H9 (cell line): ENCODE measurements around the gene HSH2D. TPM values are rescaled to one million over a fixed set of nuclear protein-coding genes. Genes with fewer than 3 reads are reported as not detected.

Experiments
- DNase-seq: peaks from one replicate; pipeline ENCODE4 v3.0.0-alpha.2; 2017
- H2AFZ ChIP-seq: one replicate; pipeline ENCODE4 v1.6.1; 2013; ENCODE audit warnings: mild to moderate bottlenecking, low read length, control low read depth, moderate library complexity
- H2AK5ac ChIP-seq: 2 replicates; pipeline ENCODE4 v1.6.1; 2013; ENCODE audit warnings: low read length, control low read depth, mixed read lengths; ENCODE audit not compliant: insufficient read length
- H2BK120ac ChIP-seq: one replicate; pipeline ENCODE4 v1.6.1; 2013; ENCODE audit warnings: low read depth, mild to moderate bottlenecking, low read length, control low read depth, inconsistent platforms; ENCODE audit not compliant: poor library complexity, severe bottlenecking
- H2BK12ac ChIP-seq: 2 replicates; pipeline ENCODE4 v1.6.1; 2013; ENCODE audit warnings: low read length, control low read depth, mixed read lengths, low read depth; ENCODE audit not compliant: insufficient read length
- H2BK15ac ChIP-seq: 2 replicates; pipeline ENCODE4 v1.6.1; 2013; ENCODE audit warnings: low read depth, low read length, control low read depth
- H2BK20ac ChIP-seq: one replicate; pipeline ENCODE4 v1.6.1; 2013; ENCODE audit warnings: low read depth, mild to moderate bottlenecking, low read length, control low read depth, inconsistent platforms; ENCODE audit not compliant: poor library complexity, severe bottlenecking
- H2BK5ac ChIP-seq: 2 replicates; pipeline ENCODE4 v1.6.1; 2013; ENCODE audit warnings: low read length, control low read depth, mixed read lengths; ENCODE audit not compliant: insufficient read length
- H3K14ac ChIP-seq: 2 replicates; pipeline ENCODE4 v1.6.1; 2013; ENCODE audit warnings: low read length, control low read depth; ENCODE audit not compliant: insufficient read depth
- H3K18ac ChIP-seq: 2 replicates; pipeline ENCODE4 v1.6.1; 2013; ENCODE audit warnings: low read depth, mild to moderate bottlenecking, mixed read lengths, low read length, control low read depth; ENCODE audit not compliant: insufficient read length
- H3K23ac ChIP-seq: 2 replicates; pipeline ENCODE4 v1.6.1; 2013; ENCODE audit warnings: low read length, control low read depth, mixed read lengths, low read depth; ENCODE audit not compliant: insufficient read length
- H3K23me2 ChIP-seq: 2 replicates; pipeline ENCODE4 v1.6.1; 2013; ENCODE audit warnings: low read depth, mild to moderate bottlenecking, mixed read lengths, low read length, control low read depth; ENCODE audit not compliant: insufficient read length, poor library complexity, severe bottlenecking
- H3K27ac ChIP-seq: 2 replicates; pipeline ENCODE4 v1.5.1; 2013; ENCODE audit warnings: low read length, control low read depth, mixed read lengths, low read depth; ENCODE audit not compliant: insufficient read length
- H3K27me3 ChIP-seq: 2 replicates; pipeline ENCODE4 v1.6.1; 2013; ENCODE audit warnings: low read length, control low read depth, inconsistent platforms; ENCODE audit not compliant: insufficient read depth
- H3K4ac ChIP-seq: 2 replicates; pipeline ENCODE4 v1.6.1; 2013; ENCODE audit warnings: low read depth, mild to moderate bottlenecking, control low read depth, inconsistent platforms, low read length, moderate library complexity
- H3K4me1 ChIP-seq: 2 replicates; pipeline ENCODE4 v1.6.1; 2013; ENCODE audit warnings: low read length, control low read depth, inconsistent platforms; ENCODE audit not compliant: insufficient read depth
- H3K4me2 ChIP-seq: 2 replicates; pipeline ENCODE4 v1.6.1; 2013; ENCODE audit warnings: low read length, control low read depth, mixed read lengths; ENCODE audit not compliant: insufficient read length, insufficient read depth
- H3K56ac ChIP-seq: 2 replicates; pipeline ENCODE4 v1.6.1; 2013; ENCODE audit warnings: low read depth, mild to moderate bottlenecking, mixed read lengths, low read length, control low read depth; ENCODE audit not compliant: insufficient read length
- H3K79me1 ChIP-seq: 2 replicates; pipeline ENCODE4 v1.6.1; 2013; ENCODE audit warnings: low read depth, mild to moderate bottlenecking, moderate library complexity, low read length, control low read depth, inconsistent platforms; ENCODE audit not compliant: insufficient read depth, poor library complexity, severe bottlenecking
- H3K79me2 ChIP-seq: 2 replicates; pipeline ENCODE4 v1.6.1; 2013; ENCODE audit warnings: low read length, control low read depth, inconsistent platforms; ENCODE audit not compliant: insufficient read depth
- H3K9ac ChIP-seq: 2 replicates; pipeline ENCODE4 v1.6.1; 2013; ENCODE audit warnings: low read length, control low read depth, mixed read lengths; ENCODE audit not compliant: insufficient read length; ENCODE audit errors: extremely low read depth
- H3K9me3 ChIP-seq: one replicate; pipeline ENCODE4 v1.6.1; 2013; ENCODE audit warnings: low read depth, low read length, inconsistent platforms; ENCODE audit not compliant: control insufficient read depth
- H3T11ph ChIP-seq: one replicate; pipeline ENCODE4 v1.6.1; 2013; ENCODE audit warnings: mild to moderate bottlenecking, low read length, control low read depth, inconsistent platforms
- H4K20me1 ChIP-seq: one replicate; pipeline ENCODE4 v1.6.1; 2013; ENCODE audit not compliant: control insufficient read depth, insufficient read length, insufficient read depth
- H4K5ac ChIP-seq: 2 replicates; pipeline ENCODE4 v1.6.1; 2013; ENCODE audit warnings: low read depth, mild to moderate bottlenecking, mixed read lengths, low read length, control low read depth; ENCODE audit not compliant: insufficient read length
- H4K8ac ChIP-seq: replicated peaks from 2 replicates; pipeline ENCODE4 v1.6.1; 2013; ENCODE audit warnings: low read length, control low read depth, mixed read lengths, low read depth; ENCODE audit not compliant: insufficient read length
- H4K91ac ChIP-seq: 2 replicates; pipeline ENCODE4 v1.6.1; 2013; ENCODE audit warnings: low read depth, mild to moderate bottlenecking, moderate library complexity, mixed read lengths, low read length, control low read depth; ENCODE audit not compliant: insufficient read length
- H3K27ac Mint-ChIP-seq, 3 experiments: 2 replicates in 2 of 3; 3 replicates in 1 of 3; pipeline ENCODE4 v1.8.0; 2020 to 2021; ENCODE audit warnings: mixed read lengths in 3 of 3, mild to moderate bottlenecking in 1 of 3, moderate library complexity in 1 of 3
- H3K27me3 Mint-ChIP-seq: 2 replicates; pipeline ENCODE4 v1.8.0; 2021; ENCODE audit warnings: low read depth, mild to moderate bottlenecking, moderate library complexity, mixed read lengths
- H3K36me3 Mint-ChIP-seq, 3 experiments: 2 replicates in 2 of 3; 3 replicates in 1 of 3; pipeline ENCODE4 v1.8.0; 2020 to 2021; ENCODE audit warnings: low read depth in 3 of 3, mixed read lengths in 3 of 3; ENCODE audit not compliant: insufficient read depth in 1 of 3
- H3K4me1 Mint-ChIP-seq, 2 experiments: 2 replicates each; pipeline ENCODE4 v1.8.0; 2020; ENCODE audit warnings: mixed read lengths in 2 of 2
- H3K4me3 Mint-ChIP-seq, 2 experiments: 2 replicates in 1 of 2; 3 replicates in 1 of 2; pipeline ENCODE4 v1.8.0; 2020 to 2021; ENCODE audit warnings: mild to moderate bottlenecking in 2 of 2, mixed read lengths in 2 of 2, moderate library complexity in 1 of 2
- H3K9me3 Mint-ChIP-seq, 2 experiments: 2 replicates in 1 of 2; 3 replicates in 1 of 2; pipeline ENCODE4 v1.8.0; 2020; ENCODE audit warnings: mild to moderate bottlenecking in 2 of 2, mixed read lengths in 2 of 2, moderate library complexity in 1 of 2
- CTCF ChIP-seq: fragments of 200-600 bp; sonication (generic); conservative IDR thresholded peaks from 3 replicates; pipeline ENCODE4 v1.8.0; 2021; ENCODE audit warnings: antibody characterized with exemption, mild to moderate bottlenecking
- WGBS: extraction: QIAGEN DNeasy Blood & Tissue Kit; methylation state at CpG from one replicate; pipeline ENCODE4 v1.1.7; 2013; ENCODE audit warnings: missing lambda C conversion rate, low lambda C conversion rate, mixed read lengths; ENCODE audit not compliant: insufficient read length; ENCODE audit errors: extremely low coverage; 5-methylcytosine and 5-hydroxymethylcytosine counted together
- total RNA-seq: library from RNA; stranded (reverse); gene quantifications from 2 replicates; pipeline ENCODE4 v1.2.1, GENCODE V29; 2021

The HSH2D gene
- total RNA-seq, 1 experiment from 2014 or later: 2.3 TPM

- no peak overlapping the region for H3K27ac ChIP-seq
- H3K4ac ChIP-seq: no peak overlapping the region
- no peak overlapping the region for H4K91ac ChIP-seq
- H3K4me2 ChIP-seq: no peak overlapping the region
- no peak overlapping the region for H2BK20ac ChIP-seq
- no peak overlapping the region for H2BK15ac ChIP-seq
- no peaks in the 10 kb centered on the region for H4K20me1 ChIP-seq
- no peak overlapping the region for H2BK12ac ChIP-seq
- H2AK5ac ChIP-seq: no peak overlapping the region
- H4K8ac ChIP-seq: no peak overlapping the region
- no peaks in the 10 kb centered on the region for H3K4me1 Mint-ChIP-seq
- H3K9me3 ChIP-seq: no peaks in the 10 kb centered on the region
- H2BK120ac ChIP-seq: no peak overlapping the region
- H3K79me1 ChIP-seq: no peaks in the 10 kb centered on the region
- H3K4me3 Mint-ChIP-seq: no peak overlapping the region
- H3K18ac ChIP-seq: no peak overlapping the region
- no peaks in the 10 kb centered on the region for H3K4me1 ChIP-seq
- H3K27ac Mint-ChIP-seq: peak overlapping the region in 1 of 3 experiments; percentile 65; a peak in 1 of 7 replicates
- WGBS: no CpG with 5 or more reads among the region's 11 CpGs
- H3K27me3 ChIP-seq: no peaks in the 10 kb centered on the region
- no peak overlapping the region for H3T11ph ChIP-seq
- no peak overlapping the region for H2AFZ ChIP-seq
- no peak overlapping the region for H3K9ac ChIP-seq
- no peak overlapping the region for H3K56ac ChIP-seq
- H2BK5ac ChIP-seq: no peak overlapping the region
- DNase-seq: no peak
- H3K36me3 Mint-ChIP-seq: peaks cover 32 to 80% (median 67%) of the 10 kb centered on the region in 3 experiments; a peak in 6 of 7 replicates
- H4K5ac ChIP-seq: no peak overlapping the region
- no peaks in the 10 kb centered on the region for H3K79me2 ChIP-seq
- H3K23ac ChIP-seq: no peak overlapping the region
- H3K14ac ChIP-seq: no peak overlapping the region
- no peaks in the 10 kb centered on the region for H3K27me3 Mint-ChIP-seq
- no peak for TF ChIP-seq CTCF
- no peaks in the 10 kb centered on the region for H3K23me2 ChIP-seq
- no peaks in the 10 kb centered on the region for H3K9me3 Mint-ChIP-seq
Observed at GRCh38 chr19:16121967-16122366, 21.5 kb upstream of the HSH2D start.
